HepG2 (cell line): ENCODE results near the gene ACOT6. TPM values are rescaled to one million over a fixed set of nuclear protein-coding genes. Genes with fewer than 3 reads are reported as not detected.

Experiments
- HNRNPL ChIP-seq: fragments of 200-400 bp; formaldehyde crosslinking; IDR thresholded peaks from 2 replicates; pipeline ENCODE4 v1.6.1; 2017; ENCODE audit warnings: mild to moderate bottlenecking, low read depth, low read length
- HOXA7 ChIP-seq: sonication (generic); formaldehyde crosslinking; IDR thresholded peaks from 2 replicates; pipeline ENCODE4 v1.8.1; 2022; ENCODE audit warnings: mild to moderate bottlenecking, missing genetic modification reagents, moderate library complexity
- KDM1A ChIP-seq: IDR thresholded peaks from 2 replicates; pipeline ENCODE4 v1.6.1; 2016; ENCODE audit warnings: missing compliant biosample characterization
- MEF2D ChIP-seq: sonication (generic); formaldehyde crosslinking; IDR thresholded peaks from 2 replicates; pipeline ENCODE4 v1.5.1; 2020; ENCODE audit warnings: mild to moderate bottlenecking, missing genetic modification reagents
- MIXL1 ChIP-seq: IDR thresholded peaks from 2 replicates; pipeline ENCODE4 v1.6.1; 2016
- ONECUT2 ChIP-seq: sonication (generic); formaldehyde crosslinking; IDR thresholded peaks from 2 replicates; pipeline ENCODE4 v1.4.0; 2020; ENCODE audit warnings: missing genetic modification reagents
- PTBP1 ChIP-seq: fragments of 200-400 bp; formaldehyde crosslinking; IDR thresholded peaks from 2 replicates; pipeline ENCODE4 v1.6.1; 2018; ENCODE audit warnings: low read length, low read depth; ENCODE audit not compliant: poor library complexity, severe bottlenecking
- TARDBP ChIP-seq: sonication (generic); formaldehyde crosslinking; IDR thresholded peaks from 2 replicates; pipeline ENCODE4 v1.8.0; 2022; ENCODE audit warnings: mild to moderate bottlenecking, missing genetic modification reagents
- ZBTB42 ChIP-seq: sonication (generic); formaldehyde crosslinking; IDR thresholded peaks from 2 replicates; pipeline ENCODE4 v1.5.0; 2020; ENCODE audit warnings: mild to moderate bottlenecking, missing genetic modification reagents
- ZBTB7B ChIP-seq: sonication (generic); formaldehyde crosslinking; IDR thresholded peaks from 2 replicates; pipeline ENCODE4 v1.4.0; 2020; ENCODE audit warnings: missing genetic modification reagents
- ZNF430 ChIP-seq: sonication (generic); formaldehyde crosslinking; IDR thresholded peaks from 2 replicates; pipeline ENCODE4 v1.9.0; 2021; ENCODE audit warnings: mild to moderate bottlenecking, missing genetic modification reagents
- ZNF510 ChIP-seq: sonication (generic); formaldehyde crosslinking; IDR thresholded peaks from 2 replicates; pipeline ENCODE4 v1.4.0; 2020; ENCODE audit warnings: low read depth, mild to moderate bottlenecking, missing genetic modification reagents
- ZNF564 ChIP-seq: sonication (generic); formaldehyde crosslinking; IDR thresholded peaks from 2 replicates; pipeline ENCODE4 v1.8.1; 2023; ENCODE audit warnings: mild to moderate bottlenecking, missing genetic modification reagents
- ZNF672 ChIP-seq: sonication (generic); formaldehyde crosslinking; IDR thresholded peaks from 2 replicates; pipeline ENCODE4 v1.8.1; 2022; ENCODE audit warnings: missing genetic modification reagents
- ZNF883 ChIP-seq: sonication (generic); formaldehyde crosslinking; IDR thresholded peaks from 2 replicates; pipeline ENCODE4 v1.5.1; 2020; ENCODE audit warnings: mild to moderate bottlenecking, missing genetic modification reagents; ENCODE audit errors: not compliant biosample characterization
- polyA plus RNA-seq, 8 experiments: library from polyadenylated mRNA; depleted of rRNA in 3 of 8; stranded (reverse) in 7 of 8; unstranded in 1 of 8; fragments of >200 nt; fragmentation: Illumina TruSeq in 4 of 8; extraction: Trizol in 4 of 8; gene quantifications; 2 replicates each; pipeline versions ENCODE4 v1.2.1 to v1.2.3, GENCODE V29; 2011 to 2016; ENCODE audit warnings: low read depth in 4 of 8, missing spikeins in 1 of 8, mixed read lengths in 1 of 8; ENCODE audit not compliant: insufficient read depth in 1 of 8
- total RNA-seq, 5 experiments: library from RNA; depleted of rRNA; stranded (reverse); fragments of >200 nt; fragmentation: Illumina TruSeq; extraction: Trizol; gene quantifications; 2 replicates each; pipeline ENCODE4 v1.2.3, GENCODE V29; 2016; ENCODE audit warnings: low read depth in 1 of 5
- TF ChIP-seq, protein P1 (sequence below): sonication (generic); formaldehyde crosslinking; IDR thresholded peaks from 2 replicates; pipeline ENCODE4 v1.8.1; 2022; ENCODE audit warnings: low read depth, mild to moderate bottlenecking, missing genetic modification reagents
- TF ChIP-seq, protein P2 (sequence below): sonication (generic); formaldehyde crosslinking; IDR thresholded peaks from 2 replicates; pipeline ENCODE4 v1.8.0; 2023; ENCODE audit warnings: mild to moderate bottlenecking, missing genetic modification reagents
- TF ChIP-seq, protein P3 (sequence below): sonication (generic); formaldehyde crosslinking; IDR thresholded peaks from 2 replicates; pipeline ENCODE4 v1.4.0; 2020; ENCODE audit warnings: low read depth, mild to moderate bottlenecking, missing genetic modification reagents

The ACOT6 gene
- total and polyA plus RNA-seq, 2 of the 13 experiments (the other 11 are each of a cell fraction or from before 2014, with no cell fraction given), result 0.15 to 0.27 TPM

DNA sequence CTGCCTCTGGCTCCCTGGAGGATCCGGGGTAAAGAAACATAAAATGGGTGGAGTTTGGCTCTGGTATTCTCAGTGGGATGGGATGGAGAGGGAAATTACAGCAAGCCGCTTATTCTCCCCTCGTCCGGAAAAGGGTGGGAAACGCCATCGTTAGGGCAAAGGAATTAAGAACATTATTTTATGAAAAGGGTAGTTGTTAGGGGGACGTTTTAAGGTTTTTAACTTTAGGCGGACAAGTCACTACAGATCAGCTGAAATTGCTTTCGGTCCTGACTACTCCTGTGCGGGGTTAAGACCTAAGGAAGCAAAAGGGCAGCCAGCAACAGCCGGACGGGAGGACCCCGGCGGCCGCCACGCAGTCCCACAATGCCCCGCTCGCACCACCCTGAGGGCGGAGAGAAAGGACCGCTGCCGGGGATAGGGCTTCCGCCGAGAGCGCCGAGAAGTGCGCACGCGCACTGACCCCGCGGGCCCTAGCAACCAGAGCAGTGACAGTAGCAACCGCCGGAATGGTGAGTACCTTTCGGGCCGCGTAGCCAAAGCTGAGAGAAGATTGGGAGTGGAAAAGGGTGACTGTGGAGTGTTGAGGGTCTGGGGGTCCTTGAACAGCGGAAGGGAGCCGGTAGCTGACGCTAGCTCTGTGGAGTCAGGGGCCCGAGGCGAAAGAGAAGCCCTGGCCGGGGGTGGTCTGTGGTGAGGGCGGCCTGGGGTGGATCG is 32.4 kb downstream of the ACOT6 start, which contains the start of gene DNAL1 (continued):
- TF ChIP-seq, protein P1, sequence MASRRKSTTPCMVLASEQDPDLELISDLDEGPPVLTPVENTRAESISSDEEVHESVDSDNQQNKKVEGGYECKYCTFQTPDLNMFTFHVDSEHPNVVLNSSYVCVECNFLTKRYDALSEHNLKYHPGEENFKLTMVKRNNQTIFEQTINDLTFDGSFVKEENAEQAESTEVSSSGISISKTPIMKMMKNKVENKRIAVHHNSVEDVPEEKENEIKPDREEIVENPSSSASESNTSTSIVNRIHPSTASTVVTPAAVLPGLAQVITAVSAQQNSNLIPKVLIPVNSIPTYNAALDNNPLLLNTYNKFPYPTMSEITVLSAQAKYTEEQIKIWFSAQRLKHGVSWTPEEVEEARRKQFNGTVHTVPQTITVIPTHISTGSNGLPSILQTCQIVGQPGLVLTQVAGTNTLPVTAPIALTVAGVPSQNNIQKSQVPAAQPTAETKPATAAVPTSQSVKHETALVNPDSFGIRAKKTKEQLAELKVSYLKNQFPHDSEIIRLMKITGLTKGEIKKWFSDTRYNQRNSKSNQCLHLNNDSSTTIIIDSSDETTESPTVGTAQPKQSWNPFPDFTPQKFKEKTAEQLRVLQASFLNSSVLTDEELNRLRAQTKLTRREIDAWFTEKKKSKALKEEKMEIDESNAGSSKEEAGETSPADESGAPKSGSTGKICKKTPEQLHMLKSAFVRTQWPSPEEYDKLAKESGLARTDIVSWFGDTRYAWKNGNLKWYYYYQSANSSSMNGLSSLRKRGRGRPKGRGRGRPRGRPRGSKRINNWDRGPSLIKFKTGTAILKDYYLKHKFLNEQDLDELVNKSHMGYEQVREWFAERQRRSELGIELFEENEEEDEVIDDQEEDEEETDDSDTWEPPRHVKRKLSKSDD (CRISPR knock-in tag), result no peak
- peak; percentile 46 for TF ChIP-seq TARDBP (CRISPR knock-in tag)
- 0 out of 2 replicates have a peak, but pooled peaks have one; percentile 36 for TF ChIP-seq ZBTB7B (CRISPR knock-in tag)
- TF ChIP-seq ZBTB42 (CRISPR knock-in tag), result no peak
- no peak for TF ChIP-seq HOXA7
- TF ChIP-seq ZNF883 (CRISPR knock-in tag), result peak; percentile 42
- TF ChIP-seq KDM1A (CRISPR knock-in tag), result no peak
- TF ChIP-seq, protein P2, sequence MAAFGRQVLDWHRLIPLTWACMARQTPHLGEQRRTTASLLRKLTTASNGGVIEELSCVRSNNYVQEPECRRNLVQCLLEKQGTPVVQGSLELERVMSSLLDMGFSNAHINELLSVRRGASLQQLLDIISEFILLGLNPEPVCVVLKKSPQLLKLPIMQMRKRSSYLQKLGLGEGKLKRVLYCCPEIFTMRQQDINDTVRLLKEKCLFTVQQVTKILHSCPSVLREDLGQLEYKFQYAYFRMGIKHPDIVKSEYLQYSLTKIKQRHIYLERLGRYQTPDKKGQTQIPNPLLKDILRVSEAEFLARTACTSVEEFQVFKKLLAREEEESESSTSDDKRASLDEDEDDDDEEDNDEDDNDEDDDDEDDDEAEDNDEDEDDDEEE (CRISPR knock-in tag), result no peak
- 0 out of 2 replicates have a peak, but pooled peaks have one; percentile 34 for TF ChIP-seq HNRNPL
- TF ChIP-seq ZNF430 (CRISPR knock-in tag), result no peak; the same call in 1 of the 2 replicates
- TF ChIP-seq ONECUT2 (CRISPR knock-in tag), result no peak
- no peak for TF ChIP-seq ZNF564
- TF ChIP-seq MIXL1 (CRISPR knock-in tag), result no peak
- TF ChIP-seq ZNF672, result no peak
- TF ChIP-seq PTBP1, result no peak
- TF ChIP-seq, protein P3, sequence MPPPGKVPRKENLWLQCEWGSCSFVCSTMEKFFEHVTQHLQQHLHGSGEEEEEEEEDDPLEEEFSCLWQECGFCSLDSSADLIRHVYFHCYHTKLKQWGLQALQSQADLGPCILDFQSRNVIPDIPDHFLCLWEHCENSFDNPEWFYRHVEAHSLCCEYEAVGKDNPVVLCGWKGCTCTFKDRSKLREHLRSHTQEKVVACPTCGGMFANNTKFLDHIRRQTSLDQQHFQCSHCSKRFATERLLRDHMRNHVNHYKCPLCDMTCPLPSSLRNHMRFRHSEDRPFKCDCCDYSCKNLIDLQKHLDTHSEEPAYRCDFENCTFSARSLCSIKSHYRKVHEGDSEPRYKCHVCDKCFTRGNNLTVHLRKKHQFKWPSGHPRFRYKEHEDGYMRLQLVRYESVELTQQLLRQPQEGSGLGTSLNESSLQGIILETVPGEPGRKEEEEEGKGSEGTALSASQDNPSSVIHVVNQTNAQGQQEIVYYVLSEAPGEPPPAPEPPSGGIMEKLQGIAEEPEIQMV (CRISPR knock-in tag), result no peak
- TF ChIP-seq ZNF510, result no peak
- TF ChIP-seq MEF2D, result peak; percentile 78
